Dermis microvascular lymphatic vessel endothelial cell (primary cell): ENCODE measurements around the gene PPP2R5E. TPM values are rescaled to one million over a fixed set of nuclear protein-coding genes. Genes with fewer than 3 reads are reported as not detected.

Source experiments
- DNase-seq, 2 donors: peaks; one replicate each; pipeline versions ENCODE4 v3.0.0 to v3.0.0-alpha.2; 2010; ENCODE audit warnings: low read depth in 2 of 2
- total RNA-seq: library from RNA; depleted of rRNA; stranded (reverse); fragments of >200 nt; gene quantifications from 2 replicates; pipeline ENCODE4 v1.2.1, GENCODE V29; 2014

The PPP2R5E gene
- total RNA-seq, 1 donor from 2014 or later: 10.4 TPM

GRCh38 chr14:63435204-63435603, 108.0 kb downstream of the PPP2R5E start:
- no peak for DNase-seq

GRCh38 chr14:63432888-63433552, 110.2 kb downstream of the PPP2R5E start:
- no peak for DNase-seq

- no peak for DNase-seq
Observed at GRCh38 chr14:63432228-63432627, 110.9 kb downstream of the PPP2R5E start.

GRCh38 chr14:63431466-63431865, 111.7 kb downstream of the PPP2R5E start:
- no peak for DNase-seq

- no peak for DNase-seq
Observed at GRCh38 chr14:63428486-63428885, 114.7 kb downstream of the PPP2R5E start.

GRCh38 chr14:63426838-63427352, 116.3 kb downstream of the PPP2R5E start:
- no peak for DNase-seq

- DNase-seq: no peak
Observed at GRCh38 chr14:63423889-63424288, 119.3 kb downstream of the PPP2R5E start.

- DNase-seq: no peak
Observed at GRCh38 chr14:63423381-63423780, 119.8 kb downstream of the PPP2R5E start.

GRCh38 chr14:63421919-63422318, 121.3 kb downstream of the PPP2R5E start:
- DNase-seq: no peak

- no peak for DNase-seq
Observed at GRCh38 chr14:63421226-63421625, 122.0 kb downstream of the PPP2R5E start.

- DNase-seq: no peak
Observed at GRCh38 chr14:63418020-63418419, 125.2 kb downstream of the PPP2R5E start.

GRCh38 chr14:63413009-63413408, 130.2 kb downstream of the PPP2R5E start:
- no peak for DNase-seq

- DNase-seq: no peak
Observed at GRCh38 chr14:63406333-63406732, 136.8 kb downstream of the PPP2R5E start.

GRCh38 chr14:63405715-63406114, 137.5 kb downstream of the PPP2R5E start:
- DNase-seq: no peak

GRCh38 chr14:63404906-63405305, 138.3 kb downstream of the PPP2R5E start:
- DNase-seq: no peak

- DNase-seq: no peak
Observed at GRCh38 chr14:63401646-63402045, 141.5 kb downstream of the PPP2R5E start.

- no peak for DNase-seq
Observed at GRCh38 chr14:63398952-63399351, 144.2 kb downstream of the PPP2R5E start.

GRCh38 chr14:63394841-63395240, 148.3 kb downstream of the PPP2R5E start:
- DNase-seq: no peak

- no peak for DNase-seq
Observed at GRCh38 chr14:63394432-63394831, 148.7 kb downstream of the PPP2R5E start.

GRCh38 chr14:63393012-63393411, 150.2 kb downstream of the PPP2R5E start:
- no peak for DNase-seq

GRCh38 chr14:63392236-63392635, 150.9 kb downstream of the PPP2R5E start:
- no peak for DNase-seq

GRCh38 chr14:63388766-63389431, 154.3 kb downstream of the PPP2R5E start:
- DNase-seq: peak; percentile 63 to 73

- no peak for DNase-seq
Observed at GRCh38 chr14:63387711-63388110, 155.5 kb downstream of the PPP2R5E start.
